ENCODE measurements around the gene MLANA.

Gene MLANA

GRCh38 chr9:5852987-5853386 lies 37.7 kb upstream of the MLANA start:
- no peak for TF ChIP-seq SIN3A (IDR thresholded peaks at IDR 0.05; ENCODE audit: borderline replicate concordance, insufficient read depth, low read length)
- no peak for TF ChIP-seq REST (IDR thresholded peaks at IDR 0.05; ENCODE audit: insufficient read depth in 1 of 2, low read depth in 2 of 2, low read length in 2 of 2)
- TF ChIP-seq POLR2AphosphoS5 (IDR thresholded peaks at IDR 0.05; ENCODE audit: low read depth, low read length), result no peak
- no peak for TF ChIP-seq FOXP2 (optimal IDR thresholded peaks at IDR 0.05; ENCODE audit: borderline replicate concordance, extremely low read depth, extremely low read length, insufficient read depth)
- no peak for TF ChIP-seq TAF1 (IDR thresholded peaks at IDR 0.05; ENCODE audit: borderline replicate concordance, insufficient read depth, low read length)

GRCh38 chr9:5853617-5854016 lies 37.1 kb upstream of the MLANA start:
- TF ChIP-seq SIN3A (IDR thresholded peaks at IDR 0.05; ENCODE audit: borderline replicate concordance, insufficient read depth, low read length), result no peak
- TF ChIP-seq FOXP2 (optimal IDR thresholded peaks at IDR 0.05; ENCODE audit: borderline replicate concordance, extremely low read depth, extremely low read length, insufficient read depth), result no peak
- TF ChIP-seq TAF1 (IDR thresholded peaks at IDR 0.05; ENCODE audit: borderline replicate concordance, insufficient read depth, low read length), result no peak
- no peak for TF ChIP-seq POLR2AphosphoS5 (IDR thresholded peaks at IDR 0.05; ENCODE audit: low read depth, low read length)
- no peak for TF ChIP-seq REST (IDR thresholded peaks at IDR 0.05; ENCODE audit: insufficient read depth in 1 of 2, low read depth in 2 of 2, low read length in 2 of 2)

- TF ChIP-seq POLR2AphosphoS5 (IDR thresholded peaks at IDR 0.05; ENCODE audit: low read depth, low read length) (no peak), REST (IDR thresholded peaks at IDR 0.05; ENCODE audit: insufficient read depth in 1 of 2, low read depth in 2 of 2, low read length in 2 of 2) (no peak), FOXP2 (optimal IDR thresholded peaks at IDR 0.05; ENCODE audit: borderline replicate concordance, extremely low read depth, extremely low read length, insufficient read depth) (no peak), SIN3A (IDR thresholded peaks at IDR 0.05; ENCODE audit: borderline replicate concordance, insufficient read depth, low read length) (no peak), TAF1 (IDR thresholded peaks at IDR 0.05; ENCODE audit: borderline replicate concordance, insufficient read depth, low read length) (no peak)
These were observed 36.5 kb upstream of the MLANA start for GRCh38 chr9:5854063-5854790.

- TF ChIP-seq POLR2AphosphoS5 (IDR thresholded peaks at IDR 0.05; ENCODE audit: low read depth, low read length), result no peak
- no peak for TF ChIP-seq TAF1 (IDR thresholded peaks at IDR 0.05; ENCODE audit: borderline replicate concordance, insufficient read depth, low read length)
- no peak for TF ChIP-seq REST (IDR thresholded peaks at IDR 0.05; ENCODE audit: insufficient read depth in 1 of 2, low read depth in 2 of 2, low read length in 2 of 2)
- TF ChIP-seq FOXP2 (optimal IDR thresholded peaks at IDR 0.05; ENCODE audit: borderline replicate concordance, extremely low read depth, extremely low read length, insufficient read depth), result no peak
- TF ChIP-seq SIN3A (IDR thresholded peaks at IDR 0.05; ENCODE audit: borderline replicate concordance, insufficient read depth, low read length), result no peak
These were observed 32.8 kb upstream of the MLANA start for GRCh38 chr9:5857928-5858327.

Data from PFSK-1 (cell line).